Parathyroid adenoma (tissue), 2 donors: ENCODE measurements around the gene DHRS1.

Experiments
- H2AFZ ChIP-seq: fragments of 300-600 bp; sonication (generic); one replicate; pipeline ENCODE4 v1.7.0; 2017; ENCODE audit warnings: antibody characterized with exemption, mild to moderate bottlenecking
- H3K27ac ChIP-seq: fragments of 300-600 bp; sonication (generic); one replicate; pipeline ENCODE4 v1.7.0; 2017
- H3K27me3 ChIP-seq: fragments of 300-600 bp; sonication (generic); one replicate; pipeline ENCODE4 v1.7.0; 2017; ENCODE audit warnings: low read length; ENCODE audit not compliant: control insufficient read depth, insufficient read depth
- H3K36me3 ChIP-seq: fragments of 300-600 bp; sonication (generic); one replicate; pipeline ENCODE4 v1.7.0; 2017; ENCODE audit warnings: low read length; ENCODE audit not compliant: control insufficient read depth, insufficient read depth
- H3K4me1 ChIP-seq: fragments of 300-600 bp; sonication (generic); one replicate; pipeline ENCODE4 v1.7.0; 2017; ENCODE audit warnings: control low read depth
- H3K4me2 ChIP-seq: fragments of 300-600 bp; sonication (generic); one replicate; pipeline ENCODE4 v1.7.0; 2017; ENCODE audit warnings: low read length
- H3K4me3 ChIP-seq: fragments of 300-600 bp; sonication (generic); one replicate; pipeline ENCODE4 v1.7.0; 2017; ENCODE audit warnings: low read depth, low read length
- H3K79me2 ChIP-seq: fragments of 300-600 bp; sonication (generic); one replicate; pipeline ENCODE4 v1.7.0; 2017; ENCODE audit warnings: control low read depth
- H3K9ac ChIP-seq: fragments of 300-600 bp; sonication (generic); one replicate; pipeline ENCODE4 v1.7.0; 2017; ENCODE audit warnings: mild to moderate bottlenecking
- H3K9me3 ChIP-seq: fragments of 300-600 bp; sonication (generic); one replicate; pipeline ENCODE4 v1.7.0; 2017; ENCODE audit warnings: low read length; ENCODE audit not compliant: control insufficient read depth
- CTCF ChIP-seq: fragments of 300-600 bp; sonication (generic); IDR thresholded peaks from one replicate; pipeline ENCODE4 v1.7.0; 2017; ENCODE audit warnings: antibody characterized with exemption, mild to moderate bottlenecking
- donor health status: primary hyperparathyroidism.

Gene DHRS1

GRCh38 chr14:24296341-24297157 lies 3.0 kb downstream of the DHRS1 start:
- Histone ChIP-seq H3K9me3 (no peaks in the 10 kb centered on the region), H3K27ac (no peak overlapping the region), H3K9ac (no peak overlapping the region), H3K79me2 (peaks cover 8% of the 10 kb centered on the region), H3K27me3 (no peaks in the 10 kb centered on the region), H3K4me2 (no peak overlapping the region), H3K36me3 (no peaks in the 10 kb centered on the region), H2AFZ (no peak overlapping the region), H3K4me1 (peaks cover 8% of the 10 kb centered on the region), H3K4me3 (no peak overlapping the region)
- TF ChIP-seq CTCF = peak; percentile 77

- Histone ChIP-seq H3K4me2 (no peak overlapping the region), H3K79me2 (peaks cover 5% of the 10 kb centered on the region), H3K36me3 (no peaks in the 10 kb centered on the region), H3K4me1 (no peaks in the 10 kb centered on the region), H3K4me3 (no peak overlapping the region), H3K27me3 (no peaks in the 10 kb centered on the region), H3K9me3 (no peaks in the 10 kb centered on the region), H3K27ac (no peak overlapping the region), H3K9ac (no peak overlapping the region), H2AFZ (no peak overlapping the region)
- no peak for TF ChIP-seq CTCF
These were observed 6.1 kb downstream of the DHRS1 start for GRCh38 chr14:24293525-24293924.

- no peaks in the 10 kb centered on the region for H3K9me3 ChIP-seq
- H3K4me1 ChIP-seq = no peaks in the 10 kb centered on the region
- no peak overlapping the region for H3K4me2 ChIP-seq
- TF ChIP-seq CTCF = no peak
- H3K27ac ChIP-seq = no peak overlapping the region
- H3K4me3 ChIP-seq = no peak overlapping the region
- no peak overlapping the region for H3K9ac ChIP-seq
- H3K36me3 ChIP-seq = no peaks in the 10 kb centered on the region
- H2AFZ ChIP-seq = no peak overlapping the region
- H3K27me3 ChIP-seq = no peaks in the 10 kb centered on the region
- H3K79me2 ChIP-seq = peaks cover 2% of the 10 kb centered on the region
These were observed 7.3 kb downstream of the DHRS1 start for GRCh38 chr14:24292118-24292807.

- H3K9ac ChIP-seq = no peak overlapping the region
- H3K27me3 ChIP-seq = no peaks in the 10 kb centered on the region
- no peak overlapping the region for H2AFZ ChIP-seq
- no peak for TF ChIP-seq CTCF
- no peak overlapping the region for H3K4me3 ChIP-seq
- H3K9me3 ChIP-seq = no peaks in the 10 kb centered on the region
- no peaks in the 10 kb centered on the region for H3K4me1 ChIP-seq
- no peak overlapping the region for H3K27ac ChIP-seq
- peaks cover 2% of the 10 kb centered on the region for H3K79me2 ChIP-seq
- H3K36me3 ChIP-seq = no peaks in the 10 kb centered on the region
- no peak overlapping the region for H3K4me2 ChIP-seq
These were observed 8.0 kb downstream of the DHRS1 start for GRCh38 chr14:24291446-24292117.
